Right atrium auricular region (tissue), 2 donors: ENCODE measurements around the gene REEP3. TPM values are rescaled to one million over a fixed set of nuclear protein-coding genes. Genes with fewer than 3 reads are reported as not detected.
A peak's percentile ranks its signal among the peaks of the same experiment; 100 is the strongest.

Source experiments
- DNase-seq: peaks from one replicate; pipeline ENCODE4 v3.0.0-alpha.2; 2019; ENCODE audit warnings: low spot score
- H3K27ac ChIP-seq, 2 donors: fragments of 200-600 bp; sonication (generic); 1 replicate in 1 of 2; 2 replicates in 1 of 2; pipeline ENCODE4 v1.5.1; 2016 to 2019
- H3K27me3 ChIP-seq, 2 donors: fragments of 200-600 bp; sonication (generic); one replicate each; pipeline versions ENCODE4 v1.5.1 to v1.6.0; 2017 to 2019
- H3K36me3 ChIP-seq: fragments of 200-600 bp; sonication (generic); one replicate; pipeline ENCODE4 v1.5.1; 2016
- H3K4me1 ChIP-seq, 2 donors: fragments of 200-600 bp; sonication (generic); one replicate each; pipeline versions ENCODE4 v1.5.1 to v1.6.0; 2017 to 2019
- H3K4me3 ChIP-seq, 2 donors: fragments of 200-600 bp; sonication (generic); 1 replicate in 1 of 2; 2 replicates in 1 of 2; pipeline ENCODE4 v1.5.1; 2017 to 2019; ENCODE audit warnings: mild to moderate bottlenecking in 1 of 2, moderate library complexity in 1 of 2
- H3K9me3 ChIP-seq, 2 donors: fragments of 200-600 bp; sonication (generic); one replicate each; pipeline ENCODE4 v1.5.1; 2019
- total RNA-seq, 2 donors: library from RNA; depleted of rRNA; stranded (reverse); fragments of >200 nt; gene quantifications; one replicate each; pipeline ENCODE4 v1.1.0, GENCODE V29; 2016
- TF ChIP-seq, protein P1 (sequence below), 2 donors: fragments of 200-600 bp; sonication (generic); IDR thresholded peaks; one replicate each; pipeline ENCODE4 v1.5.1; 2019; ENCODE audit warnings: antibody characterized with exemption in 2 of 2

The REEP3 gene
- total RNA-seq, 2 donors from 2014 or later = 41.4 to 42.7 TPM

DNA sequence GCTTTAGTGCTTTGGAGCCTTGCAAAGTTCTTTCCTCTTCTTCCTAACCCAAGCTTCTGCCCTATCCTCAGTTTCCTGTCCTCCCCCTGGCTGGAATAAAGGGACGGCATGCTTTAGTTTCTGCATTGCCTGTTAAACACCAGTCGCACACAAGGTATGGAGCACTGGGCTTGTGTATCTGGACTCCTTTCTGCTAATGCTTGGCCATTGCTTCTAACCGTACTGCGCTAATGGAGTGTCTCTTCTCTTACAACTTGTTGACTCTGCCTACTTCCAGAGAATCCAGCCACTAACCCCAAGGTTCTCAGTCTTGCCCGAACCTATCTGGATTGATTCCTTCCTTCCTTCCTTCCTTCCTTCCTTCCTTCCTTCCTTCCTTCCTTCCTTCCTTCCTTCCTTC is 120.6 kb downstream of the REEP3 start:
- no peak for DNase-seq
- TF ChIP-seq, protein P1, sequence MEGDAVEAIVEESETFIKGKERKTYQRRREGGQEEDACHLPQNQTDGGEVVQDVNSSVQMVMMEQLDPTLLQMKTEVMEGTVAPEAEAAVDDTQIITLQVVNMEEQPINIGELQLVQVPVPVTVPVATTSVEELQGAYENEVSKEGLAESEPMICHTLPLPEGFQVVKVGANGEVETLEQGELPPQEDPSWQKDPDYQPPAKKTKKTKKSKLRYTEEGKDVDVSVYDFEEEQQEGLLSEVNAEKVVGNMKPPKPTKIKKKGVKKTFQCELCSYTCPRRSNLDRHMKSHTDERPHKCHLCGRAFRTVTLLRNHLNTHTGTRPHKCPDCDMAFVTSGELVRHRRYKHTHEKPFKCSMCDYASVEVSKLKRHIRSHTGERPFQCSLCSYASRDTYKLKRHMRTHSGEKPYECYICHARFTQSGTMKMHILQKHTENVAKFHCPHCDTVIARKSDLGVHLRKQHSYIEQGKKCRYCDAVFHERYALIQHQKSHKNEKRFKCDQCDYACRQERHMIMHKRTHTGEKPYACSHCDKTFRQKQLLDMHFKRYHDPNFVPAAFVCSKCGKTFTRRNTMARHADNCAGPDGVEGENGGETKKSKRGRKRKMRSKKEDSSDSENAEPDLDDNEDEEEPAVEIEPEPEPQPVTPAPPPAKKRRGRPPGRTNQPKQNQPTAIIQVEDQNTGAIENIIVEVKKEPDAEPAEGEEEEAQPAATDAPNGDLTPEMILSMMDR (IDR thresholded peaks at IDR 0.05) = no peak
- Histone ChIP-seq H3K27ac (no peak overlapping the region), H3K36me3 (no peaks in the 10 kb centered on the region), H3K9me3 (no peaks in the 10 kb centered on the region), H3K4me3 (no peak overlapping the region), H3K4me1 (peaks cover 0 to 7% of the 10 kb centered on the region in 2 donors), H3K27me3 (no peaks in the 10 kb centered on the region)

DNA sequence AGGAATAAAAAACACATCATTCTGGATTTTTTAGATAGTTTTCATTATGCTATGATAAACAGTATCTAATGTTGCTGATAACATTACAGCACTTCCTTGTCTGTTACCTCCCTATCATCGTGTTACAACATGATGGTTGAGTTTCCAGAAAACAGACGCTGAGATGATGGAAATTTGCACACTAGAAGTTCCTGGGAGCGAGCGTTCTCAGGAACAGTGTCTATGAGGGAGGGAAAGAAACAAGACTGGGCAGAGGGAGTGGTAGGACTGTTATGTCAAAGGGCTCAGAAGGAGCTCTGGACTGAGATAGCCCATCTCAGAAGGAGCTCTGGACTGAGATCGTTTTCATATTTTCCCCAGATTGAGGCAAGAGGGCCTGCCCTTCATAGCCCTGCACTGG is 121.6 kb downstream of the REEP3 start:
- H3K36me3 ChIP-seq = no peaks in the 10 kb centered on the region
- DNase-seq = no peak
- H3K27ac ChIP-seq = peak overlapping the region; percentile 69 to 79
- H3K9me3 ChIP-seq = no peaks in the 10 kb centered on the region
- H3K4me1 ChIP-seq = peaks cover 0 to 7% of the 10 kb centered on the region in 2 donors
- no peaks in the 10 kb centered on the region for H3K27me3 ChIP-seq
- TF ChIP-seq, protein P1 (IDR thresholded peaks at IDR 0.05) = no peak
- no peak overlapping the region for H3K4me3 ChIP-seq

DNA sequence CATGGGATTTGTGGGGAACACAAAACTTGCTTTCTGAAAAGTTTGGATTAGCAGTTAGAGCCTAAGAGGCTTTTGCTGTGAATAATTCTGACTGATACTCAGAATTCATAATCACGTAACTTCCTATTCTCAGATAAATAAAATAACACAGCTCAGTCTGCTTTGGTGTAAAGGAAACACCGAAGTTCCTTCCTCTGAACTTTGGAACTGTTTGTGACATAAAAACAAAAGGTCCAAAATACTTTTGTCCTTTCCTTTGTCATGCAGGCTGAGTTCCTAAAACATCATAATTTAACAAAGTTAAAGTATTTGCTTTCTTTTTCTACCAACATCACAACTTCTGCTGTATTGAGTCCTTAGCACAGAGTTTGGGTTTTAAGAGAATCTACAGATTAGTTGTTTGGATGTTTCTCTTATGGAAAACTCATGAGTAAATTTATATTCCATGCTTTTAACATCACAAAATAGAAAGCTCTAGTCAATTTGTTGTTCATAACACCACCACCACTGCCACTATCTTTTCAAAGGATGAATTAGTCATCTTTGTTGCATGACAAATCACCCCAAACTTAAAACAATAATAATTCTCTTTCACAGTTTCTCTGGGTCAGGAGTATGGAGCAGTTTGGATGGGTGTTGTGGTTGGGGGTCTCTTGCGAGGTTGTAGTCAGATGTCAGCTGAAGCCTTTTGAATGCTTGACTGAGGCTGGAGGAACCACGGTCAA is 123.4 kb downstream of the REEP3 start:
- Histone ChIP-seq H3K27ac (peak overlapping the region; percentile 69 to 79), H3K4me3 (no peak overlapping the region), H3K4me1 (peaks cover 0 to 7% of the 10 kb centered on the region in 2 donors), H3K27me3 (no peaks in the 10 kb centered on the region), H3K36me3 (no peaks in the 10 kb centered on the region), H3K9me3 (no peaks in the 10 kb centered on the region)
- TF ChIP-seq, protein P1 (IDR thresholded peaks at IDR 0.05) = no peak
- no peak for DNase-seq

DNA sequence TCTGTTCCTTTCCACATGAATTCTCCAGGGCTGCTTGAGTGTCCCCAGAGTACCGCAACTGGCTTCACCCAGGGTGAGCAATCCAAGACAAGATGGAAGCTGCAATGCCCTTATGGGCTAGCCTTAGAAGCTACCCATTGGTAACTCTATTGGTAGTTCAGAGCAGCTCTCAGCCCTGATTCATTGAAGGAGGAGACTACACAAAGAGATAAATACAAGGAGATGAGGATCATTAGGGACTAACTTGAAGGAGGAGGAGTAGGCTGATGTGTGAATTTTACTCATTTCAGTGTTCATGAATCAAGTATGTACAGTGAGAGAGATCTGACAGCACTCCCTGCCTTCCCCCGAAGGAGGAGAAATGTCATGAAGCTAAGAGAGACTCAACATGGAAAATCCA is 124.0 kb downstream of the REEP3 start:
- H3K4me3 ChIP-seq = no peak overlapping the region
- peak overlapping the region; percentile 67 to 79 for H3K27ac ChIP-seq
- no peaks in the 10 kb centered on the region for H3K9me3 ChIP-seq

DNA sequence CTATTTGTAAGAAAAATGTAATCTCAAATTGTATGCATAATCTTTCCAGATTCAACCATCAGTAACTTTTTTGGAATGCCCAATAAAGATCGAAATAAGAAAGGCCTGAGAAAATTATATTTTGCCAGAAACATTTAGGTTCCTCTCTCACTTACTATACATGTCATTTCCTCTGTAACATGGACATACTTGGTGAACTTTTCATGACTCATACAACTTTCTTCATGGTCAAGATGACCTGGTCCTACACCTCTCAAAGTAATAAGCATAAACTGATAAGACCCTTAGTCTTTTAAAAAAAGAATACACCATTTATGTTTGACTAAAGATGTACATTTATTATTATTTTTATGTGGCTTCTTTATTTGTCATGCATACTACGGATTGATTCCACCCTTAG is 125.3 kb downstream of the REEP3 start:
- no peaks in the 10 kb centered on the region for H3K9me3 ChIP-seq
- TF ChIP-seq, protein P1 (IDR thresholded peaks at IDR 0.05) = no peak
- no peaks in the 10 kb centered on the region for H3K27me3 ChIP-seq
- H3K4me3 ChIP-seq = no peak overlapping the region
- H3K4me1 ChIP-seq = peaks cover 0 to 7% of the 10 kb centered on the region in 2 donors
- DNase-seq = no peak
- no peak overlapping the region for H3K27ac ChIP-seq
- no peaks in the 10 kb centered on the region for H3K36me3 ChIP-seq

More for the DNA sequence above, 124.0 kb downstream of the REEP3 start:
- no peaks in the 10 kb centered on the region for H3K27me3 ChIP-seq
- TF ChIP-seq, protein P1 (IDR thresholded peaks at IDR 0.05) = no peak
- H3K36me3 ChIP-seq = no peaks in the 10 kb centered on the region
- DNase-seq = no peak
- H3K4me1 ChIP-seq = peaks cover 0 to 7% of the 10 kb centered on the region in 2 donors

DNA sequence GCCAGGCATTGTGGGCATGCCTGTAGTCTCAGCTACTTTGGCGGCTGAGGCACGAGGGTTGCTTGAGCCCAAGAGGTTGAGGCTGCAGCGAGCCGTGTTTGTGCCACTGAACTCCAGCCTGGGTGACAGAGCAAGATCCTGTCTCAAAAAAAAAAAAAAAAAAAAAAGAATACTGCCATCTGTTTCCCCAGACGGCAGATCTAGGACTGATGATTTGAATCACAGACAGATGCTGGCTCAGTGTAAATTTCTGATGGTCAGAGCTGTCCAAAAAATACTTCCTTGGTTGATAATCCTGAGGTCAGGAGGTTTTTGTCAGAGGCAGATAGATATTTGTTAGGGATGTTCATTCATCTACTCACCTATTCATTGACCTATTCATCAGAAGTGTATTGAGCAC is 130.7 kb downstream of the REEP3 start:
- no peak overlapping the region for H3K27ac ChIP-seq
- no peaks in the 10 kb centered on the region for H3K27me3 ChIP-seq
- no peaks in the 10 kb centered on the region for H3K4me1 ChIP-seq
- H3K36me3 ChIP-seq = no peaks in the 10 kb centered on the region
- H3K4me3 ChIP-seq = no peak overlapping the region
- no peaks in the 10 kb centered on the region for H3K9me3 ChIP-seq
- TF ChIP-seq, protein P1 (IDR thresholded peaks at IDR 0.05) = no peak
- no peak for DNase-seq
